GM18951 (cell line): Measurements from ENCODE around the gene NEIL3.

Experiments used
- POLR2A ChIP-seq: IDR thresholded peaks from 4 replicates; pipeline ENCODE4 v1.6.1; 2011; ENCODE audit warnings: mild to moderate bottlenecking; ENCODE audit not compliant: insufficient read length, insufficient read depth; ENCODE audit errors: extremely low read depth
- in situ Hi-C: fragments of 300-500 bp; cut with MboI; formaldehyde crosslinking; loops from one replicate; pipeline ENCODE4 v1.12.0; 2022; ENCODE audit warnings: low sequenced_read_pairs, mixed read lengths, inconsistent platforms; ENCODE audit not compliant: unreplicated experiment

Gene NEIL3

GRCh38 chr4:177386278-177386815 lies 76.7 kb downstream of the NEIL3 start:
- in situ Hi-C loops: no loop called here
- TF ChIP-seq POLR2A: no peak

- TF ChIP-seq POLR2A: no peak
- in situ Hi-C loops: no loop called here
These were observed 81.6 kb downstream of the NEIL3 start for GRCh38 chr4:177391287-177391686.

- TF ChIP-seq POLR2A: no peak
- in situ Hi-C loops: no loop called here
These were observed 82.3 kb downstream of the NEIL3 start for GRCh38 chr4:177391953-177392352.

- no peak for TF ChIP-seq POLR2A
- in situ Hi-C loops: no loop called here
These were observed 83.6 kb downstream of the NEIL3 start for GRCh38 chr4:177393236-177393635.

- in situ Hi-C loops: no loop called here
- no peak for TF ChIP-seq POLR2A
These were observed 86.7 kb downstream of the NEIL3 start for GRCh38 chr4:177396352-177396751.

- in situ Hi-C loops: no loop called here
- TF ChIP-seq POLR2A: no peak
These were observed 90.4 kb downstream of the NEIL3 start for GRCh38 chr4:177400030-177400429.

- in situ Hi-C loops: no loop called here
- no peak for TF ChIP-seq POLR2A
These were observed 92.1 kb downstream of the NEIL3 start for GRCh38 chr4:177401658-177402273.

- TF ChIP-seq POLR2A: no peak
- in situ Hi-C loops: no loop called here
These were observed 94.1 kb downstream of the NEIL3 start for GRCh38 chr4:177403746-177404145.

GRCh38 chr4:177404342-177404741 lies 94.7 kb downstream of the NEIL3 start:
- in situ Hi-C loops: no loop called here
- TF ChIP-seq POLR2A: no peak

GRCh38 chr4:177404986-177405385 lies 95.3 kb downstream of the NEIL3 start:
- in situ Hi-C loops: no loop called here
- TF ChIP-seq POLR2A: no peak

GRCh38 chr4:177405508-177405907 lies 95.8 kb downstream of the NEIL3 start:
- in situ Hi-C loops: no loop called here
- TF ChIP-seq POLR2A: no peak

GRCh38 chr4:177408023-177408422 lies 98.3 kb downstream of the NEIL3 start:
- in situ Hi-C loops: no loop called here
- TF ChIP-seq POLR2A: no peak

- TF ChIP-seq POLR2A: no peak
- in situ Hi-C loops: no loop called here
These were observed 100.9 kb downstream of the NEIL3 start for GRCh38 chr4:177410566-177410965.

- in situ Hi-C loops: no loop called here
- TF ChIP-seq POLR2A: no peak
These were observed 102.3 kb downstream of the NEIL3 start for GRCh38 chr4:177411996-177412395.
